Measurements from ENCODE around the gene ATP7A. TPM values are rescaled to one million over a fixed set of nuclear protein-coding genes. Genes with fewer than 3 reads are reported as not detected.
"Not testable (repeated sequence)": the region's sequence is repeated elsewhere in the genome, so short reads cannot be mapped to it uniquely, and the experiment has no call there.

ATP7A gene
- total RNA-seq, 4 donors from 2014 or later: 1.1 to 13.8 (median 6.3) TPM

DNA sequence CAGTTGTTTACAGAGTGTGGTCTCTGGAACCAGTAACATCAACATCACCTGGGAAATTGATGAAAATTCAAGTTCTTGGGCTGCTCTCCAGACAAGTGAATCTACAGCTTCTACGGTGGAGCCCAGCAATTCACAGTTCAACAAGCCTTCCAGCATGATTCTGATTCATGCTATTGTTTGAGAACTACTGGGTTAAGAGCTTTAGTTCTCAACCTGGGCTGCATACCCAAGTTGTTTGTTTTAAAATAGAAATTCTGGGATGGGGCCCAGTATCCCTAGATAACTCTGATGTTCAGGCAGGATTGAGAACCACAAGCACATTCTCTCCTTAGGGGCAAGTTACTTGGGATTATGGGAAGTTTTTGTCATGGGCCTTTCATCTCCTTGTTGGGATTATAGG is 155.6 kb downstream of the ATP7A start:
- DNase-seq: no peak
- no peak for TF ChIP-seq EP300 (IDR thresholded peaks at IDR 0.05; ENCODE audit: low read depth)
- no peak for TF ChIP-seq POLR2AphosphoS5 (IDR thresholded peaks at IDR 0.05)
- no peak for TF ChIP-seq POLR2A (IDR thresholded peaks at IDR 0.05)
- TF ChIP-seq, protein P1, sequence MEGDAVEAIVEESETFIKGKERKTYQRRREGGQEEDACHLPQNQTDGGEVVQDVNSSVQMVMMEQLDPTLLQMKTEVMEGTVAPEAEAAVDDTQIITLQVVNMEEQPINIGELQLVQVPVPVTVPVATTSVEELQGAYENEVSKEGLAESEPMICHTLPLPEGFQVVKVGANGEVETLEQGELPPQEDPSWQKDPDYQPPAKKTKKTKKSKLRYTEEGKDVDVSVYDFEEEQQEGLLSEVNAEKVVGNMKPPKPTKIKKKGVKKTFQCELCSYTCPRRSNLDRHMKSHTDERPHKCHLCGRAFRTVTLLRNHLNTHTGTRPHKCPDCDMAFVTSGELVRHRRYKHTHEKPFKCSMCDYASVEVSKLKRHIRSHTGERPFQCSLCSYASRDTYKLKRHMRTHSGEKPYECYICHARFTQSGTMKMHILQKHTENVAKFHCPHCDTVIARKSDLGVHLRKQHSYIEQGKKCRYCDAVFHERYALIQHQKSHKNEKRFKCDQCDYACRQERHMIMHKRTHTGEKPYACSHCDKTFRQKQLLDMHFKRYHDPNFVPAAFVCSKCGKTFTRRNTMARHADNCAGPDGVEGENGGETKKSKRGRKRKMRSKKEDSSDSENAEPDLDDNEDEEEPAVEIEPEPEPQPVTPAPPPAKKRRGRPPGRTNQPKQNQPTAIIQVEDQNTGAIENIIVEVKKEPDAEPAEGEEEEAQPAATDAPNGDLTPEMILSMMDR (IDR thresholded peaks at IDR 0.05): no peak
- Histone ChIP-seq H3K36me3 (no peaks in the 10 kb centered on the region), H3K4me1 (no peaks in the 10 kb centered on the region), H3K27me3 (no peaks in the 10 kb centered on the region), H3K27ac (no peak overlapping the region), H3K4me3 (no peak overlapping the region), H3K9me3 (no peaks in the 10 kb centered on the region)
- in situ Hi-C loops (cut with MboI; ENCODE audit: low pct_ligation_motif_present in 1 of 4, low pct_unique_long_range_greater_than_20kb in 1 of 4, low sequenced_read_pairs in 3 of 4) (no loop called here), intact Hi-C loops (cut with DNase I; ENCODE audit: low total_unique reads) (no loop called here)
- 79% methylated on average over 1 of the region's 1 CpG; no CpG with 5 or more reads in 1 of the 2 donors for WGBS, 2 donors (ENCODE audit: low coverage in 1 of 2)

DNA sequence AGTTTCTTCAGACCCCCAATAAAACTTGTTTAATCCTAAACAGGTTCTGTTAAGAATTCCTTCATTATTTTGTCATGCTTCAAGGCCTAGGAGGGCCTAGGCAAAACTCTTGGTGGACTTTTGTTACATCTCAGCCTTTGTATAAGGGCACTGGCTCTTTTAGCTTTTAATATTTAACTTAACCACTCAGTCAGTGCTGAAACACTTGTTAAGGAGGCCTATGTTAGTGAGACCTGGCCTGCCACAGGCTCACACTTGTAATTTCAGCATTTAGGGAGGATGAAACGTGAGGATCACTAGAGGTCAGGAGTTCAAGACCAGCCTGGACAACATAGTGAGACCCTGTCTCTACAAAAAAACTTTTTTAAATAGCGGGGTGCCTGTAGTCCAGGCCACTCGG is 160.8 kb downstream of the ATP7A start:
- in situ Hi-C loops (cut with MboI; ENCODE audit: low pct_ligation_motif_present in 1 of 4, low pct_unique_long_range_greater_than_20kb in 1 of 4, low sequenced_read_pairs in 3 of 4): no loop called here
- TF ChIP-seq, protein P1 (IDR thresholded peaks at IDR 0.05): no peak
- no peak for TF ChIP-seq EP300 (IDR thresholded peaks at IDR 0.05; ENCODE audit: low read depth)
- TF ChIP-seq POLR2A (IDR thresholded peaks at IDR 0.05): no peak
- no peak for TF ChIP-seq POLR2AphosphoS5 (IDR thresholded peaks at IDR 0.05)
- WGBS, 2 donors (ENCODE audit: low coverage in 1 of 2): 73% methylated on average over 3 of the region's 3 CpGs; no CpG with 5 or more reads in 1 of the 2 donors

DNA sequence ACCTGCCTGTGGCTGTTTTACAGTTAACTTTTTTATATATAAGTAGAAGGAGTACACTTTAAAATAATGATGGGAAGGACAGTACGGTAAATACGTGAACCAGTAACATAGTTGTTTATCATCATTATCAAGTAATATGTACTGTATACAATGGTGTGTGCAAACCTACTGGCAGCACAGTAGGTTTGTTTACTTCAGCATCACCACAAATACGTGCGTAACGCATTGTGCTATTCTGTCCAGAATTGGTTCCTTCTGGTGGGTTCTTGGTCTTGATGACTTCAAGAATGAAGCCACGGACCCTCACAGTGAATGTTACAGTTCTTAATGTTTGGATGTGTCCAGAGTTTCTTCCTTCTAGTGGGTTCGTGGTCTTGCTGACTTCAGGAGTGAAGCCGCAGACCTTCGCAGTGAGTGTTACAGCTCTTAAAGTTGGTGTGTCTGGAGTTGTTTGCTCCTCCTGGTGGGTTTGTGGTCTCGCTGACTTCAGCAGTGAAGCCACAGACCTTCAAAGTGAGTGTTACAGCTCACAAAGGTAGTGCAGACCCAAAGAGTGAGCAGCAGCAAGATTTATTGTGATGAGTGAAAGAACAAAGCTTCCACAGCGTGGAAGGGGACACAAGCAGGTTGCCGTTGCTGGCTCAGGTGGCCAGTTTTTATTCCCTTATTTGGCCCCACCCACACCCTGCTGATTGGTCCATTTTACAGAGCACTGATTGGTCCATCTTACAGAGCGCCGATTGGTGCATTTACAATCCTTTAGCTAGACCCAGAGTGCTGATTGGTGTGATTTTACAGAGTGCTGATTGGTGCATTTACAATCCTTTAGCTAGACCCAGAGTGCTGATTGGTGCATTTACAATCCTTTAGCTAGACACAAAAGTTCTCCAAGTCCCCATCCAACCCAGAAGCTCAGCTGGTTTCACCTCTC is 162.9 kb downstream of the ATP7A start:
- in situ Hi-C loops (cut with MboI; ENCODE audit: low pct_ligation_motif_present in 1 of 4, low pct_unique_long_range_greater_than_20kb in 1 of 4, low sequenced_read_pairs in 3 of 4); DNase-seq: not testable (repeated sequence)

More for the DNA sequence above, 160.8 kb downstream of the ATP7A start:
- H3K4me1 ChIP-seq: no peaks in the 10 kb centered on the region
- H3K36me3 ChIP-seq: no peaks in the 10 kb centered on the region
- H3K4me3 ChIP-seq: no peak overlapping the region
- intact Hi-C loops (cut with DNase I; ENCODE audit: low total_unique reads): no loop called here
- no peak for DNase-seq
- H3K27ac ChIP-seq: no peak overlapping the region
- H3K9me3 ChIP-seq: no peaks in the 10 kb centered on the region
- no peaks in the 10 kb centered on the region for H3K27me3 ChIP-seq

DNA sequence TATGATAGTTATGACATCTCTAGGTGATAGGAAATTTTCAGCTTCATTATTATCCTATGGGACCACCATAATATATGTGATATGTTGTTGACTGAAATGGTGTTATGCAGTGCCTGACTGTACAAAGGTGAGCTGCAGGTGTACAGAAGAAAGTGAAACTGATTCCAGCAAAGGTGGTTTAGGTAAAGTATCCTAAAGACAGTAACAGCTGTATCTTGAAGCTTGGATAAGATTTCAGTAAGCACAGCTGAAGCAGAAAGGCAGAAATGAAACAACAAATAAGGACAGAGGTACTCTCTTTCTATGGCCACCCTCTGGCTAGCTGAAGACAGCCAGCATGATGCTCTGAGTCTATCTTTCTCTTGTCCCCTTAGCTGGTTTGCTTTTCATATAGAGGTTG is 163.6 kb downstream of the ATP7A start:
- no peak for DNase-seq
- TF ChIP-seq, protein P1 (IDR thresholded peaks at IDR 0.05): no peak
- no peak for TF ChIP-seq POLR2A (IDR thresholded peaks at IDR 0.05)
- TF ChIP-seq EP300 (IDR thresholded peaks at IDR 0.05; ENCODE audit: low read depth): no peak
- TF ChIP-seq POLR2AphosphoS5 (IDR thresholded peaks at IDR 0.05): no peak
- in situ Hi-C loops (cut with MboI; ENCODE audit: low pct_ligation_motif_present in 1 of 4, low pct_unique_long_range_greater_than_20kb in 1 of 4, low sequenced_read_pairs in 3 of 4): no loop called here
- no peaks in the 10 kb centered on the region for H3K4me1 ChIP-seq
- no peaks in the 10 kb centered on the region for H3K36me3 ChIP-seq
- H3K9me3 ChIP-seq: no peaks in the 10 kb centered on the region
- H3K27me3 ChIP-seq: no peaks in the 10 kb centered on the region
- intact Hi-C loops (cut with DNase I; ENCODE audit: low total_unique reads): no loop called here
- no peak overlapping the region for H3K27ac ChIP-seq
- H3K4me3 ChIP-seq: no peak overlapping the region

More for the DNA sequence above, 162.9 kb downstream of the ATP7A start:
- H3K4me3 ChIP-seq; intact Hi-C loops (cut with DNase I; ENCODE audit: low total_unique reads); H3K9me3 ChIP-seq; H3K27ac ChIP-seq; H3K4me1 ChIP-seq; H3K36me3 ChIP-seq; H3K27me3 ChIP-seq: not testable (repeated sequence)
- 86% methylated on average over 14 of the region's 14 CpGs; no CpG with 5 or more reads in 1 of the 2 donors for WGBS, 2 donors (ENCODE audit: low coverage in 1 of 2)

Data from transverse colon (tissue), 4 donors.